Esophagus muscularis mucosa (tissue), 4 donors: ENCODE measurements around the gene MN1.

Experiments
- CTCF ChIP-seq, 3 experiments: fragments of 200-600 bp in 2 of 3; fragments of 450-650 bp in 1 of 3; sonication (generic) in 2 of 3; IDR thresholded peaks; one replicate each; pipeline ENCODE4 v1.5.1; 2017 to 2019; ENCODE audit warnings: antibody characterized with exemption in 3 of 3, mild to moderate bottlenecking in 2 of 3, moderate library complexity in 1 of 3
- EP300 ChIP-seq: sonication (generic); formaldehyde crosslinking; IDR thresholded peaks from one replicate; pipeline ENCODE4 v1.6.1; 2017; ENCODE audit warnings: antibody characterized with exemption
- POLR2A ChIP-seq: fragments of 450-650 bp; IDR thresholded peaks from one replicate; pipeline ENCODE4 v1.6.1; 2017; ENCODE audit warnings: antibody characterized with exemption, moderate library complexity, mild to moderate bottlenecking, low read depth

- no peak for TF ChIP-seq CTCF (IDR thresholded peaks at IDR 0.05)
- no peak for TF ChIP-seq POLR2A
- no peak for TF ChIP-seq EP300
Observed at GRCh38 chr22:27840436-27840835, 38.9 kb upstream of the MN1 start.
